GM04503 (cell line): ENCODE results near the gene TRAPPC4.
"Not testable (repeated sequence)": the region's sequence is repeated elsewhere in the genome, so short reads cannot be mapped to it uniquely, and the experiment has no call there.

Experiments
- DNase-seq: peaks from one replicate; pipeline ENCODE4 v3.0.0-alpha.2; 2012; ENCODE audit warnings: low read depth

Gene TRAPPC4

GRCh38 chr11:119014209-119014924, 4.2 kb upstream of the TRAPPC4 start:
- no peak for DNase-seq

- DNase-seq, result no peak
These were observed 3.4 kb upstream of the TRAPPC4 start for GRCh38 chr11:119015054-119015611.

GRCh38 chr11:119016216-119017009, 2.2 kb upstream of the TRAPPC4 start:
- DNase-seq, result no peak

- not testable (repeated sequence) for DNase-seq
These were observed 1.2 kb upstream of the TRAPPC4 start for GRCh38 chr11:119017377-119017776.

GRCh38 chr11:119019996-119020395, 1.4 kb downstream of the TRAPPC4 start:
- no peak for DNase-seq

GRCh38 chr11:119021631-119022030, 3.1 kb downstream of the TRAPPC4 start:
- DNase-seq, result no peak

GRCh38 chr11:119023741-119024140, 5.2 kb downstream of the TRAPPC4 start:
- no peak for DNase-seq

GRCh38 chr11:119024430-119025098, 6.0 kb downstream of the TRAPPC4 start:
- DNase-seq, result no peak

GRCh38 chr11:119025099-119025473, 6.5 kb downstream of the TRAPPC4 start:
- DNase-seq, result no peak

GRCh38 chr11:119025541-119025940, 7.0 kb downstream of the TRAPPC4 start:
- no peak for DNase-seq

GRCh38 chr11:119025978-119026766, 7.6 kb downstream of the TRAPPC4 start:
- no peak for DNase-seq

- DNase-seq, result no peak
These were observed 8.4 kb downstream of the TRAPPC4 start for GRCh38 chr11:119026970-119027369.

- DNase-seq, result no peak
These were observed 9.2 kb downstream of the TRAPPC4 start for GRCh38 chr11:119027561-119028345.

GRCh38 chr11:119028346-119029068, 9.9 kb downstream of the TRAPPC4 start:
- no peak for DNase-seq

GRCh38 chr11:119029069-119029339, 10.4 kb downstream of the TRAPPC4 start:
- no peak for DNase-seq

GRCh38 chr11:119029340-119030028, 10.9 kb downstream of the TRAPPC4 start:
- DNase-seq, result no peak

GRCh38 chr11:119030029-119030328, 11.4 kb downstream of the TRAPPC4 start:
- no peak for DNase-seq

GRCh38 chr11:119030329-119031047, 11.9 kb downstream of the TRAPPC4 start, which contains the start of gene SLC37A4:
TSS of gene SLC37A4 (minus strand) at chr11:119030877.
- peak; percentile 71 for DNase-seq

- no peak for DNase-seq
These were observed 13.3 kb downstream of the TRAPPC4 start for GRCh38 chr11:119031912-119032280.
